Spleen (tissue), 11 donors: ENCODE data around the gene ZNF236. TPM values are rescaled to one million over a fixed set of nuclear protein-coding genes. Genes with fewer than 3 reads are reported as not detected.

Experiments used
- DNase-seq: peaks from one replicate; pipeline ENCODE4 v3.0.0-alpha.2; 2020
- H3K27ac ChIP-seq, 8 donors: fragments of 200-600 bp; sonication (generic) in 7 of 8; 1 replicate in 4 of 8; 2 replicates in 4 of 8; pipeline versions ENCODE4 v1.5.0 to v1.8.0; 2016 to 2021; ENCODE audit warnings: inconsistent platforms in 4 of 8, mild to moderate bottlenecking in 4 of 8, moderate library complexity in 1 of 8
- H3K27me3 ChIP-seq, 7 donors: fragments of 200-600 bp; sonication (generic) in 6 of 7; replicated peaks in 1 of 7; 1 replicate in 4 of 7; 2 replicates in 3 of 7; pipeline versions ENCODE4 v1.5.0 to v1.8.0; 2016 to 2021; ENCODE audit warnings: inconsistent platforms in 3 of 7, mild to moderate bottlenecking in 1 of 7
- H3K36me3 ChIP-seq, 6 donors: fragments of 200-600 bp; sonication (generic) in 5 of 6; 1 replicate in 4 of 6; 2 replicates in 2 of 6; pipeline versions ENCODE4 v1.5.0 to v1.8.0; 2016 to 2021; ENCODE audit warnings: inconsistent platforms in 2 of 6
- H3K4me1 ChIP-seq, 6 donors: fragments of 200-600 bp; sonication (generic) in 5 of 6; 1 replicate in 3 of 6; 2 replicates in 3 of 6; pipeline versions ENCODE4 v1.5.0 to v1.8.0; 2016 to 2021; ENCODE audit warnings: inconsistent platforms in 3 of 6
- H3K4me3 ChIP-seq, 8 donors: fragments of 200-600 bp; sonication (generic) in 7 of 8; 1 replicate in 4 of 8; 2 replicates in 4 of 8; pipeline versions ENCODE4 v1.5.0 to v1.8.0; 2016 to 2021; ENCODE audit warnings: inconsistent platforms in 4 of 8, mild to moderate bottlenecking in 4 of 8, moderate library complexity in 2 of 8
- H3K9me3 ChIP-seq, 8 donors: fragments of 200-600 bp; sonication (generic) in 7 of 8; 1 replicate in 4 of 8; 2 replicates in 4 of 8; pipeline versions ENCODE4 v1.5.0 to v1.8.0; 2016 to 2021; ENCODE audit warnings: inconsistent platforms in 4 of 8
- POLR2A ChIP-seq, 3 donors: fragments of 450-650 bp; IDR thresholded peaks; one replicate each; pipeline ENCODE4 v1.5.1; 2017; ENCODE audit warnings: antibody characterized with exemption in 3 of 3, mild to moderate bottlenecking in 1 of 3
- POLR2AphosphoS5 ChIP-seq, 3 donors: sonication (generic); formaldehyde crosslinking; IDR thresholded peaks; one replicate each; pipeline ENCODE4 v1.5.1; 2017; ENCODE audit warnings: antibody characterized with exemption in 3 of 3
- WGBS, 5 donors: extraction: QIAGEN DNeasy Blood & Tissue Kit in 3 of 5; methylation state at CpG; one replicate each; pipeline versions ENCODE4 v1.1.5 to v1.1.7; 2013 to 2018; 5-methylcytosine and 5-hydroxymethylcytosine counted together
- intact Hi-C: fragments of 100-400 bp; cut with DNase I; formaldehyde crosslinking; loops from one replicate; pipeline ENCODE4 v1.15.0; 2023; ENCODE audit warnings: low total_unique reads
- polyA plus RNA-seq, 3 donors: library from polyadenylated mRNA; stranded (reverse); fragments of 200-250 nt; gene quantifications; one replicate each; pipeline ENCODE4 v1.2.1, GENCODE V29; 2013
- total RNA-seq, 7 donors: library from RNA; depleted of rRNA in 3 of 7; stranded (reverse); fragments of >200 nt in 3 of 7; fragmentation: NEBNext Ultra II Directional in 4 of 7; extraction: Animal tissue kit (Norgen Biotek cat#: 25700) in 4 of 7; gene quantifications; one replicate each; pipeline versions ENCODE4 v1.1.0 to v1.2.1, GENCODE V29; 2016 to 2021
- TF ChIP-seq, protein P1 (sequence below), 11 experiments: fragments of 200-600 bp in 7 of 11; fragments of 450-650 bp in 4 of 11; sonication (generic) in 4 of 11; IDR thresholded peaks in 8 of 11; conservative IDR thresholded peaks in 3 of 11; 1 replicate in 7 of 11; 2 replicates in 4 of 11; pipeline versions ENCODE4 v1.4.0 to v1.8.0; 2016 to 2021; ENCODE audit warnings: antibody characterized with exemption in 11 of 11, inconsistent platforms in 4 of 11, mild to moderate bottlenecking in 1 of 11
- donor health status: healthy with polysubstance abuse.
- donor health status: DM: no; HTN: no; CAD: no; lungs with moderate emphysema.
- donor health status: DM: no; HTN: no; CAD: no.
- donor health status: Bipolar disorder and iron deficiency.
- donor health status: healthy.
- donor health status: DM: no; HTN: no; CAD: no.
- donor health status: DM: yes; HTN: yes; CAD: no.

Gene ZNF236
- total and polyA plus RNA-seq, 10 donors = 1.5 to 25.4 (median 19.9) TPM

GRCh38 chr18:76985951-76986236 lies 163.5 kb downstream of the ZNF236 start:
- DNase-seq = no peak
- 86 to 94% (median 91%) methylated on average over 9 of the region's 9 CpGs; no CpG with 5 or more reads in 1 of the 5 donors for WGBS, 5 donors
- Histone ChIP-seq H3K4me3 (no peak overlapping the region), H3K9me3 (no peaks in the 10 kb centered on the region), H3K27me3 (no peaks in the 10 kb centered on the region), H3K4me1 (peaks cover 0 to 33% (median 10%) of the 10 kb centered on the region in 6 donors), H3K27ac (no peak overlapping the region), H3K36me3 (no peaks in the 10 kb centered on the region)
- intact Hi-C loops = no loop called here
- no peak for TF ChIP-seq POLR2AphosphoS5 (IDR thresholded peaks at IDR 0.05)
- TF ChIP-seq, protein P1, sequence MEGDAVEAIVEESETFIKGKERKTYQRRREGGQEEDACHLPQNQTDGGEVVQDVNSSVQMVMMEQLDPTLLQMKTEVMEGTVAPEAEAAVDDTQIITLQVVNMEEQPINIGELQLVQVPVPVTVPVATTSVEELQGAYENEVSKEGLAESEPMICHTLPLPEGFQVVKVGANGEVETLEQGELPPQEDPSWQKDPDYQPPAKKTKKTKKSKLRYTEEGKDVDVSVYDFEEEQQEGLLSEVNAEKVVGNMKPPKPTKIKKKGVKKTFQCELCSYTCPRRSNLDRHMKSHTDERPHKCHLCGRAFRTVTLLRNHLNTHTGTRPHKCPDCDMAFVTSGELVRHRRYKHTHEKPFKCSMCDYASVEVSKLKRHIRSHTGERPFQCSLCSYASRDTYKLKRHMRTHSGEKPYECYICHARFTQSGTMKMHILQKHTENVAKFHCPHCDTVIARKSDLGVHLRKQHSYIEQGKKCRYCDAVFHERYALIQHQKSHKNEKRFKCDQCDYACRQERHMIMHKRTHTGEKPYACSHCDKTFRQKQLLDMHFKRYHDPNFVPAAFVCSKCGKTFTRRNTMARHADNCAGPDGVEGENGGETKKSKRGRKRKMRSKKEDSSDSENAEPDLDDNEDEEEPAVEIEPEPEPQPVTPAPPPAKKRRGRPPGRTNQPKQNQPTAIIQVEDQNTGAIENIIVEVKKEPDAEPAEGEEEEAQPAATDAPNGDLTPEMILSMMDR (IDR thresholded peaks at IDR 0.05 in 8 of 11, conservative IDR thresholded peaks at IDR 0.05 in 3 of 11) = no peak
- no peak for TF ChIP-seq POLR2A (IDR thresholded peaks at IDR 0.05)

DNA sequence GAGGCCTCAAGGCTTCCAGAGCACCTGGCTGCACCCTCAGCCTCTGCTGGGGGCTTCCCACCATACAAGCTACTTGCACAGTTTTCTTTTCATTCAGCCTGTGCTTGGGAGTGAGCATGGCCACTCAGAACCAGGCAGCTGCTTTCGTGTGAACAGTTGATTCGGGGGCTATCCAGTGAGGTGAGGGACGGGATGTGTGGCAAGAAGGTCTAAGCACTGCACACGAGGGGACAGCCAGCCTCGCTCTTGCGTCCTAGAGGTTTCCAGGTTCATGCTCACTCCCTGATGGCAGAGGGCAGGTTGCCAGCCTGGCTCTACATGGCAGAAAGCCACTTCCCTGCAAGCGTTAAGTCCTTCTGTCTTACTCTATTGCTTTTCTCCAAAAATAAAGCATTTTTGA lies 164.0 kb downstream of the ZNF236 start:
- Histone ChIP-seq H3K4me1 (peaks cover 0 to 30% (median 10%) of the 10 kb centered on the region in 6 donors), H3K9me3 (no peaks in the 10 kb centered on the region), H3K27me3 (no peaks in the 10 kb centered on the region), H3K4me3 (no peak overlapping the region), H3K36me3 (no peaks in the 10 kb centered on the region), H3K27ac (peak overlapping the region in 1 of 8 donors; percentile 68)
- peak; percentile 46 for DNase-seq
- intact Hi-C loops = no loop called here
- 79 to 95% (median 85%) methylated on average over 7 of the region's 7 CpGs for WGBS, 5 donors
- TF ChIP-seq POLR2AphosphoS5 (IDR thresholded peaks at IDR 0.05) = no peak
- TF ChIP-seq, protein P1 (IDR thresholded peaks at IDR 0.05 in 8 of 11, conservative IDR thresholded peaks at IDR 0.05 in 3 of 11) = no peak
- no peak for TF ChIP-seq POLR2A (IDR thresholded peaks at IDR 0.05)

GRCh38 chr18:76988031-76988826 lies 165.9 kb downstream of the ZNF236 start:
- H3K27me3 ChIP-seq = no peaks in the 10 kb centered on the region
- WGBS, 5 donors = 64 to 78% (median 67%) methylated on average over 26 to 27 of the region's 27 CpGs
- TF ChIP-seq POLR2A (IDR thresholded peaks at IDR 0.05) = no peak
- peak in 2 of 3 donors; percentile 50 to 59 for TF ChIP-seq POLR2AphosphoS5 (IDR thresholded peaks at IDR 0.05)
- peak; percentile 76 for DNase-seq
- intact Hi-C loops = no loop called here
- H3K9me3 ChIP-seq = no peaks in the 10 kb centered on the region
- peak overlapping the region in 2 of 8 donors; percentile 15 to 50 for H3K4me3 ChIP-seq
- peak overlapping the region in 6 of 8 donors; percentile 32 to 78 (median 61) for H3K27ac ChIP-seq
- no peaks in the 10 kb centered on the region for H3K36me3 ChIP-seq
- H3K4me1 ChIP-seq = peaks cover 0 to 16% (median 5%) of the 10 kb centered on the region in 6 donors

- H3K27ac ChIP-seq = peak overlapping the region in 5 of 8 donors; percentile 32 to 78 (median 63)
- TF ChIP-seq, protein P1 (IDR thresholded peaks at IDR 0.05 in 8 of 11, conservative IDR thresholded peaks at IDR 0.05 in 3 of 11) = no peak
- TF ChIP-seq POLR2A (IDR thresholded peaks at IDR 0.05) (no peak), POLR2AphosphoS5 (IDR thresholded peaks at IDR 0.05) (no peak)
- WGBS, 5 donors = 84 to 92% (median 89%) methylated on average over 26 to 29 of the region's 29 CpGs
- intact Hi-C loops = no loop called here
- H3K4me3 ChIP-seq = peak overlapping the region in 2 of 8 donors; percentile 15 to 50
- H3K36me3 ChIP-seq = no peaks in the 10 kb centered on the region
- H3K9me3 ChIP-seq = no peaks in the 10 kb centered on the region
- peaks cover 0 to 11% (median 1%) of the 10 kb centered on the region in 6 donors for H3K4me1 ChIP-seq
- DNase-seq = peak; percentile 51
- H3K27me3 ChIP-seq = no peaks in the 10 kb centered on the region
Measured at GRCh38 chr18:76988827-76989646, 166.7 kb downstream of the ZNF236 start.
